Small intestine (tissue), 7 donors: ENCODE measurements around the gene CD58. TPM values are rescaled to one million over a fixed set of nuclear protein-coding genes. Genes with fewer than 3 reads are reported as not detected.
A peak's percentile ranks its signal among the peaks of the same experiment; 100 is the strongest.

ENCODE experiments used
- DNase-seq, 2 donors: peaks; one replicate each; pipeline versions ENCODE4 v3.0.0 to v3.0.0-alpha.2; 2013
- FAIRE-seq: peaks from 2 replicates; lab custom pipeline; 2012; peaks lifted over from hg19 to GRCh38; lab: Jason Lieb, UNC
- H3K27ac ChIP-seq, 3 donors: one replicate each; pipeline ENCODE4 v1.5.1; 2013; ENCODE audit warnings: low read length in 2 of 3, mild to moderate bottlenecking in 2 of 3, control low read depth in 1 of 3, inconsistent platforms in 1 of 3, low read depth in 1 of 3, moderate library complexity in 1 of 3
- H3K27me3 ChIP-seq, 3 donors: one replicate each; pipeline ENCODE4 v1.6.1; 2013; ENCODE audit warnings: low read length in 3 of 3, inconsistent platforms in 1 of 3; ENCODE audit not compliant: control insufficient read depth in 3 of 3, insufficient read depth in 3 of 3
- H3K36me3 ChIP-seq, 3 donors: one replicate each; pipeline ENCODE4 v1.6.1; 2013; ENCODE audit warnings: low read length in 3 of 3, inconsistent platforms in 1 of 3, low read depth in 1 of 3, mild to moderate bottlenecking in 1 of 3, moderate library complexity in 1 of 3; ENCODE audit not compliant: control insufficient read depth in 3 of 3, insufficient read depth in 2 of 3
- H3K4me1 ChIP-seq, 3 donors: one replicate each; pipeline ENCODE4 v1.6.1; 2013; ENCODE audit warnings: low read length in 2 of 3, inconsistent platforms in 1 of 3, low read depth in 1 of 3, mild to moderate bottlenecking in 1 of 3, moderate library complexity in 1 of 3; ENCODE audit not compliant: control insufficient read depth in 3 of 3, insufficient read depth in 2 of 3
- H3K4me3 ChIP-seq, 3 donors: one replicate each; pipeline ENCODE4 v1.5.1; 2013; ENCODE audit warnings: low read length in 3 of 3, control low read depth in 1 of 3, inconsistent platforms in 1 of 3, low read depth in 1 of 3, mild to moderate bottlenecking in 1 of 3, moderate library complexity in 1 of 3
- H3K9me3 ChIP-seq, 2 donors: one replicate each; pipeline ENCODE4 v1.6.1; 2013; ENCODE audit warnings: low read depth in 1 of 2, low read length in 1 of 2; ENCODE audit not compliant: control insufficient read depth in 2 of 2, insufficient read depth in 1 of 2
- WGBS, 3 donors: extraction: QIAGEN DNeasy Blood & Tissue Kit; methylation state at CpG; one replicate each; pipeline ENCODE4 v1.1.7; 2013; 5-methylcytosine and 5-hydroxymethylcytosine counted together
- polyA plus RNA-seq, 4 donors: library from polyadenylated mRNA; stranded (reverse) in 3 of 4; unstranded in 1 of 4; fragments of 200-250 nt in 3 of 4; fragments of 120-200 nt in 1 of 4; gene quantifications; one replicate each; pipeline versions ENCODE4 v1.2.1 to v1.2.3, GENCODE V29; 2013
- donor health status: healthy with polysubstance abuse.
- donor health status: control.
- donor health status: control.
- donor health status: Bipolar disorder and iron deficiency.
- donor health status: healthy.

CD58 gene
- polyA plus RNA-seq, 4 donors: 28.4 to 40.8 (median 29.6) TPM

- Histone ChIP-seq H3K4me1 (peaks cover 5 to 87% (median 10%) of the 10 kb centered on the region in 3 donors), H3K36me3 (no peaks in the 10 kb centered on the region), H3K27ac (peak overlapping the region; percentile 86 to 97 (median 97)), H3K27me3 (no peaks in the 10 kb centered on the region), H3K4me3 (no peak overlapping the region), H3K9me3 (no peaks in the 10 kb centered on the region)
- DNase-seq (peak; percentile 95 to 99), FAIRE-seq (no peak)
- 12 to 69% (median 35%) methylated on average over 14 of the region's 14 CpGs for WGBS, 3 donors
Measured at GRCh38 chr1:116474921-116475849, 95.6 kb downstream of the CD58 start.

GRCh38 chr1:116472431-116472961 lies 98.3 kb downstream of the CD58 start:
- H3K4me3 ChIP-seq: no peak overlapping the region
- H3K27me3 ChIP-seq: no peaks in the 10 kb centered on the region
- H3K36me3 ChIP-seq: no peaks in the 10 kb centered on the region
- peak overlapping the region; percentile 13 to 57 (median 56) for H3K27ac ChIP-seq
- peaks cover 5 to 67% (median 6%) of the 10 kb centered on the region in 3 donors for H3K4me1 ChIP-seq
- DNase-seq: peak; percentile 72 to 74
- 8 to 24% (median 21%) methylated on average over 3 of the region's 3 CpGs for WGBS, 3 donors
- H3K9me3 ChIP-seq: no peaks in the 10 kb centered on the region
- no peak for FAIRE-seq

- Histone ChIP-seq H3K9me3 (no peaks in the 10 kb centered on the region), H3K36me3 (no peaks in the 10 kb centered on the region), H3K27ac (peak overlapping the region in 2 of 3 donors; percentile 24 to 56), H3K27me3 (no peaks in the 10 kb centered on the region), H3K4me1 (peaks cover 6 to 67% (median 7%) of the 10 kb centered on the region in 3 donors), H3K4me3 (no peak overlapping the region)
- 18 to 44% (median 32%) methylated on average over 4 of the region's 4 CpGs for WGBS, 3 donors
- DNase-seq (peak in 1 of 2 donors; percentile 22), FAIRE-seq (no peak)
Measured at GRCh38 chr1:116471241-116471640, 99.6 kb downstream of the CD58 start.

- H3K36me3 ChIP-seq: no peaks in the 10 kb centered on the region
- peaks cover 6 to 67% (median 7%) of the 10 kb centered on the region in 3 donors for H3K4me1 ChIP-seq
- FAIRE-seq: no peak
- H3K27ac ChIP-seq: no peak overlapping the region
- H3K9me3 ChIP-seq: no peaks in the 10 kb centered on the region
- no peak for DNase-seq
- no peaks in the 10 kb centered on the region for H3K27me3 ChIP-seq
- no peak overlapping the region for H3K4me3 ChIP-seq
- 96 to 100% (median 100%) methylated on average over 1 of the region's 1 CpG for WGBS, 3 donors
Measured at GRCh38 chr1:116470671-116471070, 100.2 kb downstream of the CD58 start.

- peak; percentile 49 to 66 for DNase-seq
- H3K27ac ChIP-seq: peak overlapping the region in 2 of 3 donors; percentile 56 to 89
- no peak for FAIRE-seq
- no peaks in the 10 kb centered on the region for H3K36me3 ChIP-seq
- H3K9me3 ChIP-seq: no peaks in the 10 kb centered on the region
- H3K27me3 ChIP-seq: no peaks in the 10 kb centered on the region
- H3K4me3 ChIP-seq: no peak overlapping the region
- H3K4me1 ChIP-seq: peaks cover 4 to 56% (median 6%) of the 10 kb centered on the region in 3 donors
- 75 to 86% (median 86%) methylated on average over 2 of the region's 2 CpGs for WGBS, 3 donors
Measured at GRCh38 chr1:116466810-116467557, 103.8 kb downstream of the CD58 start.

- H3K9me3 ChIP-seq: no peaks in the 10 kb centered on the region
- no peaks in the 10 kb centered on the region for H3K27me3 ChIP-seq
- no peak for FAIRE-seq
- DNase-seq: peak in 1 of 2 donors; percentile 76
- H3K27ac ChIP-seq: peak overlapping the region in 2 of 3 donors; percentile 18 to 89
- no peak overlapping the region for H3K4me3 ChIP-seq
- H3K4me1 ChIP-seq: peaks cover 2 to 50% (median 4%) of the 10 kb centered on the region in 3 donors
- WGBS, 3 donors: 54 to 66% (median 61%) methylated on average over 10 of the region's 10 CpGs
- H3K36me3 ChIP-seq: no peaks in the 10 kb centered on the region
Measured at GRCh38 chr1:116465845-116466685, 104.8 kb downstream of the CD58 start.

- H3K27me3 ChIP-seq: no peaks in the 10 kb centered on the region
- 59 to 77% (median 64%) methylated on average over 4 of the region's 4 CpGs for WGBS, 3 donors
- H3K36me3 ChIP-seq: no peaks in the 10 kb centered on the region
- H3K4me1 ChIP-seq: peaks cover 2 to 52% (median 6%) of the 10 kb centered on the region in 3 donors
- DNase-seq: no peak
- FAIRE-seq: no peak
- no peaks in the 10 kb centered on the region for H3K9me3 ChIP-seq
- H3K4me3 ChIP-seq: no peak overlapping the region
- peak overlapping the region in 1 of 3 donors; percentile 89 for H3K27ac ChIP-seq
Measured at GRCh38 chr1:116465477-116465844, 105.4 kb downstream of the CD58 start.
